AG04450 (cell line): ENCODE measurements around the gene SUMO3. TPM values are rescaled to one million over a fixed set of nuclear protein-coding genes. Genes with fewer than 3 reads are reported as not detected.

Source experiments
- CTCF ChIA-PET: fragments of 300-600, 350-600 bp; formaldehyde crosslinking; extraction: SDS; loops from one replicate; lab custom pipeline; 2022; ENCODE audit warnings: antibody characterized with exemption, inconsistent platforms; lab: Charles Lee
- POLR2A ChIA-PET: fragments of 350-600 bp; formaldehyde crosslinking; extraction: SDS; loops from one replicate; lab custom pipeline; 2021; ENCODE audit warnings: antibody characterized with exemption, inconsistent platforms; lab: Yijun Ruan, JAX
- DNase-seq: peaks from one replicate; pipeline ENCODE4 v3.0.0-alpha.2; 2011; ENCODE audit warnings: low read depth, low spot score
- H3K27ac ChIP-seq: one replicate; pipeline ENCODE4 v1.5.1; 2012; ENCODE audit warnings: low read depth, low read length, control low read depth
- H3K27me3 ChIP-seq: one replicate; pipeline ENCODE4 v1.6.0; 2012; ENCODE audit warnings: low read length; ENCODE audit not compliant: control insufficient read depth, insufficient read depth
- H3K4me3 ChIP-seq: 2 replicates; pipeline ENCODE4 v1.5.1; 2011; ENCODE audit warnings: mild to moderate bottlenecking, low read depth, low read length, control low read depth
- H3K9me3 ChIP-seq: 2 replicates; pipeline ENCODE4 v1.5.1; 2012; ENCODE audit warnings: low read length; ENCODE audit not compliant: control insufficient read depth, insufficient read depth
- polyA plus RNA-seq: library from polyadenylated mRNA; depleted of rRNA; stranded (reverse); fragments of >200 nt; gene quantifications from 2 replicates; pipeline ENCODE4 v1.2.3, GENCODE V29; 2011
- TF ChIP-seq, protein P1 (sequence below): IDR thresholded peaks from 2 replicates; pipeline ENCODE4 v1.5.1; 2011; ENCODE audit warnings: low read depth, low read length, control low read depth, inconsistent platforms

Gene SUMO3
- polyA plus RNA-seq, 1 experiment = 134 TPM

DNA sequence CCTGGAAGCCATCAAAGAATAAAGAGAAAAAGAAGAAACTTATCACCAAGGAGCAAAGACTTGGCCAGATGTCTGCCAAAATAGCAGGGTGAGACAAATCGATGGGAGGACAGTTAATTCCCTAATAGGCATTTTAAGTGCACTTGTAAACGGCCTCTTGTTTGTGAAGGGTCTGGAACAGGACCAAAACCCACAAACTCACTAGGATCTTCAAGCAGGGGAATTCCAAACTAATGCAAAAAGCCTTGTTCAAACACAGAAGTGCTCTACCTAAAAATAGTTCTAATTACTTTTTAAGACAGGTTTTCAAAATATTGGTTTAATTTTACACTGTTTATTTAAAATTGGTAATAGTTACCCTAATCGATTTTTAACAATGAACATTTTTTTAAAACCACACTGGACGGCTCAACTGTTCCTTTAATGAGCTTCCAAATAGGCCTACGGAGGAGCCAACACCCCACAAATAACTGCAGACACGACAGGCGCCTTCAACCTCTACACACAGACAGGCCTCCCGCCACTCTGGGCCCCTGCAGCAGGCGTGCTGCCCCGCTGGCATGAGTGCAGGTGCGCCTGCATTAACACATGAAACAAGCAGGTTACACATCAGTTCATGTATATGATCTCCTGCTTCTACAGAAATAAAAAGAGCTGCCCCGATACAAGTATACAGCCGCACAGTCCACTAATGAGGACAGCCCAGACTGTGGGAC, 32.1 kb downstream of the SUMO3 start:
- H3K27me3 ChIP-seq = no peaks in the 10 kb centered on the region
- no peak overlapping the region for H3K4me3 ChIP-seq
- CTCF ChIA-PET = no interaction called here
- POLR2A ChIA-PET = no interaction called here
- peak overlapping the region; percentile 4 for H3K27ac ChIP-seq
- H3K9me3 ChIP-seq = no peaks in the 10 kb centered on the region
- TF ChIP-seq, protein P1, sequence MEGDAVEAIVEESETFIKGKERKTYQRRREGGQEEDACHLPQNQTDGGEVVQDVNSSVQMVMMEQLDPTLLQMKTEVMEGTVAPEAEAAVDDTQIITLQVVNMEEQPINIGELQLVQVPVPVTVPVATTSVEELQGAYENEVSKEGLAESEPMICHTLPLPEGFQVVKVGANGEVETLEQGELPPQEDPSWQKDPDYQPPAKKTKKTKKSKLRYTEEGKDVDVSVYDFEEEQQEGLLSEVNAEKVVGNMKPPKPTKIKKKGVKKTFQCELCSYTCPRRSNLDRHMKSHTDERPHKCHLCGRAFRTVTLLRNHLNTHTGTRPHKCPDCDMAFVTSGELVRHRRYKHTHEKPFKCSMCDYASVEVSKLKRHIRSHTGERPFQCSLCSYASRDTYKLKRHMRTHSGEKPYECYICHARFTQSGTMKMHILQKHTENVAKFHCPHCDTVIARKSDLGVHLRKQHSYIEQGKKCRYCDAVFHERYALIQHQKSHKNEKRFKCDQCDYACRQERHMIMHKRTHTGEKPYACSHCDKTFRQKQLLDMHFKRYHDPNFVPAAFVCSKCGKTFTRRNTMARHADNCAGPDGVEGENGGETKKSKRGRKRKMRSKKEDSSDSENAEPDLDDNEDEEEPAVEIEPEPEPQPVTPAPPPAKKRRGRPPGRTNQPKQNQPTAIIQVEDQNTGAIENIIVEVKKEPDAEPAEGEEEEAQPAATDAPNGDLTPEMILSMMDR = no peak
- DNase-seq = no peak

DNA sequence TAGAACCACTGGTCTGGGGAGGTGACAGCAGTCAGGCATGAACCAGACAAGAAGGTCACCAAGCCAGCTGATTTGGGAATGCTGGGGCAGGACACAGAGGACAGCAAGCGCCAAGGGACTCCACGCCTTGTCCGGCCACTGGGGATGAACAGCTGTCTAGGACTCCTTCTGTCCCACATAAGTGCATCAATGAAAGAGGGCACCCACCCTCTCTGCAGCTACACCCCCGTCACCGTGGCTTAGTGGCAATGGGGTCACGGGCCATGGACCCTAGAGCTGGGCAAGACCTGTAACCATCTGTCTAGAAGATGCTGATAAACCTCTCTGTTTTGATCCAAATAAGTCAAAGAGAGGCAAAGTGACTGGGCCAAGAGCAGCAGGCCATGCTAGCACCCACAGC, 33.1 kb downstream of the SUMO3 start:
- no peaks in the 10 kb centered on the region for H3K9me3 ChIP-seq
- CTCF ChIA-PET = interaction anchor here (2.0 kb wide), 1 partner anchor 9 kb away, joined by 16 read pairs; no protein-coding TSS in a partner anchor
- no peaks in the 10 kb centered on the region for H3K27me3 ChIP-seq
- POLR2A ChIA-PET = no interaction called here
- DNase-seq = no peak
- TF ChIP-seq, protein P1 = no peak
- no peak overlapping the region for H3K27ac ChIP-seq
- H3K4me3 ChIP-seq = no peak overlapping the region

DNA sequence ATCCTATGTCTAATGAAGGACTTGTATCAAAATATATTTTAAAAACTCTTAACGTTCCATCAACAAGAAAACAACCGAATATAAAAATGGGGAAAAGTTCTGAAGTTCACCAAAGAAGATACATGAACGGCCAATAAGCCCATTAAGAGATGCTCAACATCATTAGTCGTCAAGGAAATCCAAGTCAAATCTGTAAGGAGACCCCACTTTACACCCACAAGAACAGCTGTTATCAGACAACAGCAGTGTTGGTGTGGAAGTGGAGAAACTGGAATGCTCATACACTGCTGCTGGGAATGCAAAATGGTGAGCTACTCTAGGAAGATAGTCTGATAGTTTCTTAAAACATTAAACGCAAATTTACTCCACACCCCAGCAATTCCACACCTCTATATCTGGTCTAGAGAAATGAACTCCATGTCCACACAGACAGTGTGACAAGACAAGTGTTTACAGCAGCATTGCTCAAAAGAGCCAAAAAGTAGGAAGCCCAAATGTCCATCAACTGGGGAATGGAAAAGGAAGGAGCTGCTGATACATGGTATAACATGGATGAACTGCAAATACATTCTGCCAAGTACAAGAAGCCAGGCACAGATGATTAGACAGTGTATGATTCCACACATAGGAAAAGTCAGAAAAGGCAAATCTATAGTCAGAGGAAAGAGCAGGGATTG, 34.7 kb downstream of the SUMO3 start:
- CTCF ChIA-PET = interaction anchor here (1.3 to 3.1 kb wide), 3 partner anchors 10 to 17 kb away, joined by 3 to 21 read pairs (median 16); no protein-coding TSS in a partner anchor
- TF ChIP-seq, protein P1 = no peak
- no peak for DNase-seq
- POLR2A ChIA-PET = no interaction called here
- Histone ChIP-seq H3K9me3 (no peaks in the 10 kb centered on the region), H3K27ac (no peak overlapping the region), H3K4me3 (no peak overlapping the region), H3K27me3 (no peaks in the 10 kb centered on the region)

DNA sequence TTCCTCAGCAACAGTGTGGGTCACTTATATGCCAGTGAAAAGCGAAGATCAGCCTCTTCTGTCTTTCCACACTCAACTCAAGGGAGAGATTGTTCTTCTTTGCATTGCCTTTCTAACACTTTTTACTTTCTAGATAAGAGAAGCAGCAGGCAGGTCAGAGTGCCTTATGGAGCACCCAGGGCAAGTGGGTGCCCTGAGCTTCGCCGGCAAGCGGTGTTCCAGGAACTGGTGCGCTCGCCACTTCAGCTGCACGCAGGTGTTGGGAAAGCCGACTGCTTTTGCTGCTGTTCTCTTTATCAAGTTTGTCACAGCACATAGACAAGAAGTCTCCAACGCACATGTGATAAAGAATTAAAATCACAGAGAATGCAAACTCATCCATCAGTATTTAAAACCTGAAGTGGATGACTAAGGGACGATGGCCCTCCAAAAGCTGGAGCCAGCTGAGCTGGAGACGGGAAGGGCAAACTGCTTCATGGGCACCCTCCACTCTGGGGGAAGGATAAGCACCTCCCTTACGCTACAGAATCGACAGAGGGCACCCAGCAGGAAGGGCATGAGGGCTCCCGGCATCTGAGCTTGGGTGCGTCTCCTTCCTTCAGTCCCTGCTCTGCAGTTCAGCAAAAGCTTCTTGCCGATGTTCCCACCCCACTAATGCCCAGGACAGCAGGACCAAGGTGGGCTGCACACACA, 36.9 kb downstream of the SUMO3 start:
- Histone ChIP-seq H3K27me3 (no peaks in the 10 kb centered on the region), H3K27ac (no peak overlapping the region), H3K4me3 (no peak overlapping the region), H3K9me3 (no peaks in the 10 kb centered on the region)
- DNase-seq = no peak
- TF ChIP-seq, protein P1 = no peak
- POLR2A ChIA-PET = no interaction called here
- CTCF ChIA-PET = interaction anchor here (3.1 kb wide), 1 partner anchor 12 kb away, joined by 21 read pairs; no protein-coding TSS in a partner anchor
